ENCODE measurements around the gene GPR157.

GPR157 gene

DNA sequence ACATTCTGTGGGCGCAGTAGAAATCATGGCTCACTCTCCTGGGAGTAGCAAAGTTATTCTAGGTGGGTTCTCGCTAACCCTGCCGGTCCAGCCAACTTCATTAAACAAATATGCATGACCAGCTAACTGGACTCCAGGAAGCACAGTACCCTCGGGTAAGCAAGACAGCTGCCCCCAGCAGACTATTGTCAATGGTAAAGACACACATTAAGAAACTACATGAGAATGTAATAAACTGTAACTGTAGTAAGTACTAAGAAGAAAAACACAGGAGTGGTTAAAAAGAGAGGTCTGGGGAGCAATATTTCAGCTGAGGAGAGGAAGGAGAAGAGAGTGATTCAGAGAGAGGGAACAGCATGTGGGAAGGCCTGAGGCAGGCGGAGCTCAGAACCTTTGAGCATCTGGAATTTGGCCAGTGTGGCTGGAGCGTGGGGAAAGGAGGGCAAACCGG is 66.9 kb downstream of the GPR157 start:
- ATAC-seq, result no peak

DNA sequence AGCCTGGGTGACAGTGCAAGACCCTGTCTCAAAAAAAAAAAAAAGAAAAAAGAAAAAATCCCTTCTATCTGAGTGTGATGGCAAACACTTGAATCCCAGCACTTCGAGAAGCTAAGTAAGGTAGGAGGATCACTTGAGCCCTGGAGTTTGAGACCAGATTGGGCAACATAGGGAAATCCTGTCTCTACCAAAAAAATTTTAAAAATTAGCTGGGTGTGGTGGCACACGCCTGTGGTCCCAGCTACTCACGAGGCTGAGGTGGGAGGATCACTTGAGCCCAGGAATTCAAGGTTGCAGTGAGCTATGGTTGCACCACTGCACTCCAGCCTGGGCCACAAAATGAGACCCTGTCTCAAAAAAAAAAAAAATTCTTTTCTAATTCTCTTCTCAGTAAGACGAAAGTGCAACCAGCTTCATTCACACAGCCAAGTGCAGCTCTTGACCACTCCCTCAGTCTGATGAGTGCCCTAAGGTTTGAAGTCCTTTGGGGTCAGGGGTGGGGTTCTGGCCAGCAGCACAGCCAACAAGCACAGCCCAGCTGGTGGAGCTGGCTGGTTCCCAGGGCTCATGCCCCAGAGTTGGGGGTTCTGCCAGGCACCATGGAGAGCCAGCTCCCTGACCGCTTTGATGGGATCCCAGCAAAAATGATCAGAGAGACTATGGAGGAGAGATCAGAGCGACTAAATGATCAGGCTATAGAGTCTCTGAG is 67.5 kb downstream of the GPR157 start:
- no peak for ATAC-seq
- TF ChIP-seq ARNTL (CRISPR knock-in tag; IDR thresholded peaks at IDR 0.05; ENCODE audit: borderline replicate concordance, low read depth) (no peak), ZFP30 (CRISPR knock-in tag; IDR thresholded peaks at IDR 0.05) (no peak), PPARA (CRISPR knock-in tag; IDR thresholded peaks at IDR 0.05; ENCODE audit: borderline replicate concordance) (no peak), TOX (CRISPR knock-in tag; IDR thresholded peaks at IDR 0.05; ENCODE audit: borderline replicate concordance) (no peak), ZNF565 (CRISPR knock-in tag; conservative IDR thresholded peaks at IDR 0.05; ENCODE audit: low read depth) (no peak), ESRRG (CRISPR knock-in tag; IDR thresholded peaks at IDR 0.05) (no peak), SNAI2 (CRISPR knock-in tag; IDR thresholded peaks at IDR 0.05) (no peak), ZC3H10 (CRISPR knock-in tag; IDR thresholded peaks at IDR 0.05) (no peak), ZNF8 (CRISPR knock-in tag; IDR thresholded peaks at IDR 0.05) (no peak), ZFP3 (CRISPR knock-in tag; IDR thresholded peaks at IDR 0.05) (no peak)
- TF ChIP-seq, protein P1, sequence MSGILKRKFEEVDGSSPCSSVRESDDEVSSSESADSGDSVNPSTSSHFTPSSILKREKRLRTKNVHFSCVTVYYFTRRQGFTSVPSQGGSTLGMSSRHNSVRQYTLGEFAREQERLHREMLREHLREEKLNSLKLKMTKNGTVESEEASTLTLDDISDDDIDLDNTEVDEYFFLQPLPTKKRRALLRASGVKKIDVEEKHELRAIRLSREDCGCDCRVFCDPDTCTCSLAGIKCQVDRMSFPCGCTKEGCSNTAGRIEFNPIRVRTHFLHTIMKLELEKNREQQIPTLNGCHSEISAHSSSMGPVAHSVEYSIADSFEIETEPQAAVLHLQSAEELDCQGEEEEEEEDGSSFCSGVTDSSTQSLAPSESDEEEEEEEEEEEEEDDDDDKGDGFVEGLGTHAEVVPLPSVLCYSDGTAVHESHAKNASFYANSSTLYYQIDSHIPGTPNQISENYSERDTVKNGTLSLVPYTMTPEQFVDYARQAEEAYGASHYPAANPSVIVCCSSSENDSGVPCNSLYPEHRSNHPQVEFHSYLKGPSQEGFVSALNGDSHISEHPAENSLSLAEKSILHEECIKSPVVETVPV (CRISPR knock-in tag; IDR thresholded peaks at IDR 0.05), result no peak
- TF ChIP-seq, protein P2, sequence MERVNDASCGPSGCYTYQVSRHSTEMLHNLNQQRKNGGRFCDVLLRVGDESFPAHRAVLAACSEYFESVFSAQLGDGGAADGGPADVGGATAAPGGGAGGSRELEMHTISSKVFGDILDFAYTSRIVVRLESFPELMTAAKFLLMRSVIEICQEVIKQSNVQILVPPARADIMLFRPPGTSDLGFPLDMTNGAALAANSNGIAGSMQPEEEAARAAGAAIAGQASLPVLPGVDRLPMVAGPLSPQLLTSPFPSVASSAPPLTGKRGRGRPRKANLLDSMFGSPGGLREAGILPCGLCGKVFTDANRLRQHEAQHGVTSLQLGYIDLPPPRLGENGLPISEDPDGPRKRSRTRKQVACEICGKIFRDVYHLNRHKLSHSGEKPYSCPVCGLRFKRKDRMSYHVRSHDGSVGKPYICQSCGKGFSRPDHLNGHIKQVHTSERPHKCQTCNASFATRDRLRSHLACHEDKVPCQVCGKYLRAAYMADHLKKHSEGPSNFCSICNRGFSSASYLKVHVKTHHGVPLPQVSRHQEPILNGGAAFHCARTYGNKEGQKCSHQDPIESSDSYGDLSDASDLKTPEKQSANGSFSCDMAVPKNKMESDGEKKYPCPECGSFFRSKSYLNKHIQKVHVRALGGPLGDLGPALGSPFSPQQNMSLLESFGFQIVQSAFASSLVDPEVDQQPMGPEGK (CRISPR knock-in tag; IDR thresholded peaks at IDR 0.05; ENCODE audit: borderline replicate concordance), result no peak
- TF ChIP-seq, protein P3, sequence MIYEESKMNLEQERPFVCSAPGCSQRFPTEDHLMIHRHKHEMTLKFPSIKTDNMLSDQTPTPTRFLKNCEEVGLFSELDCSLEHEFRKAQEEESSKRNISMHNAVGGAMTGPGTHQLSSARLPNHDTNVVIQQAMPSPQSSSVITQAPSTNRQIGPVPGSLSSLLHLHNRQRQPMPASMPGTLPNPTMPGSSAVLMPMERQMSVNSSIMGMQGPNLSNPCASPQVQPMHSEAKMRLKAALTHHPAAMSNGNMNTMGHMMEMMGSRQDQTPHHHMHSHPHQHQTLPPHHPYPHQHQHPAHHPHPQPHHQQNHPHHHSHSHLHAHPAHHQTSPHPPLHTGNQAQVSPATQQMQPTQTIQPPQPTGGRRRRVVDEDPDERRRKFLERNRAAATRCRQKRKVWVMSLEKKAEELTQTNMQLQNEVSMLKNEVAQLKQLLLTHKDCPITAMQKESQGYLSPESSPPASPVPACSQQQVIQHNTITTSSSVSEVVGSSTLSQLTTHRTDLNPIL (CRISPR knock-in tag; IDR thresholded peaks at IDR 0.05; ENCODE audit: low read depth), result no peak

More for the DNA sequence above, 66.9 kb downstream of the GPR157 start:
- TF ChIP-seq ZFP30 (CRISPR knock-in tag; IDR thresholded peaks at IDR 0.05) (no peak), RARB (CRISPR knock-in tag; IDR thresholded peaks at IDR 0.05) (no peak), BACH2 (CRISPR knock-in tag; IDR thresholded peaks at IDR 0.05; ENCODE audit: borderline replicate concordance) (no peak), SNAI2 (CRISPR knock-in tag; IDR thresholded peaks at IDR 0.05) (no peak), ISL1 (CRISPR knock-in tag; IDR thresholded peaks at IDR 0.05) (no peak), ZNF8 (CRISPR knock-in tag; IDR thresholded peaks at IDR 0.05) (no peak)
- TF ChIP-seq, protein P2 (CRISPR knock-in tag; IDR thresholded peaks at IDR 0.05; ENCODE audit: borderline replicate concordance), result no peak
- TF ChIP-seq, protein P3 (CRISPR knock-in tag; IDR thresholded peaks at IDR 0.05; ENCODE audit: low read depth), result no peak

DNA sequence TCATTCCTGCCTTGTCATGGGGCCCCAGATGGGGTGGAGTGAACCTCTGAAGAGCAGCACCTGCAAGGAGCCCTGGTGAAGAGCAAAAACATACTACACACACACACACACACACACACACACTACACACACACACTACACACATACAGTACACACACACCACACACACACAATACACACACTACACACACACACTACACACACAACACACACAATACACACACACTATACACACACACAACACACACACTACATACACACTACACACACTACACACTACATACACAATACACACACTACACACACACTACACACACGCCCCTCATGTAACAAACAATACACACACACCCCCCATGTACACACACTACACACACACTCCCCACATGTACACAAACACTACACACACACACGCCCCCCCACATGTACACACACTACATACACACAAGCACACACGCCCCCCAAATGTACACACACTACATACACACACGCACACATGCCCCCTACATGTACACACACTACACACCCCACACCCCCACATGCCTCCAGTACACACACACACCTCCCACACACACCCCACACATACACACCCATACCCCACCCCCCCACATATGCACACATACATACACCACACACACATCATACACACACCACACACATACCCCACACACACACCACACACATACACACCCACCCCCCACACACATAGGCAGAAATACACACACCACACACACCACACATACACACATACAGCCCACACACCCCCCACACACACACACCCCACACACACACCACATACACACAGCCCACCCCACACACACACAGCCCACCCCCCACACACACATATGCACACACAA is 68.8 kb downstream of the GPR157 start:
- ATAC-seq, result no peak
- no peak for TF ChIP-seq ZNF565 (CRISPR knock-in tag; conservative IDR thresholded peaks at IDR 0.05; ENCODE audit: low read depth)
- no peak for TF ChIP-seq ZFP3 (CRISPR knock-in tag; IDR thresholded peaks at IDR 0.05)
- TF ChIP-seq OSR1 (CRISPR knock-in tag; IDR thresholded peaks at IDR 0.05), result no peak
- TF ChIP-seq BACH2 (CRISPR knock-in tag; IDR thresholded peaks at IDR 0.05; ENCODE audit: borderline replicate concordance), result no peak
- no peak for TF ChIP-seq ARNTL (CRISPR knock-in tag; IDR thresholded peaks at IDR 0.05; ENCODE audit: borderline replicate concordance, low read depth)
- TF ChIP-seq, protein P1 (CRISPR knock-in tag; IDR thresholded peaks at IDR 0.05), result no peak
- no peak for TF ChIP-seq ZNF70 (CRISPR knock-in tag; IDR thresholded peaks at IDR 0.05)
- no peak for TF ChIP-seq TCF4 (CRISPR knock-in tag; IDR thresholded peaks at IDR 0.05; ENCODE audit: borderline replicate concordance)
